ENCODE measurements around the gene PRUNE2. TPM values are rescaled to one million over a fixed set of nuclear protein-coding genes. Genes with fewer than 3 reads are reported as not detected.

PRUNE2 gene
- polyA plus RNA-seq, 1 donor (not counting 4 experiments of a cell fraction or from before 2014, with no cell fraction given): 0.41 TPM

DNA sequence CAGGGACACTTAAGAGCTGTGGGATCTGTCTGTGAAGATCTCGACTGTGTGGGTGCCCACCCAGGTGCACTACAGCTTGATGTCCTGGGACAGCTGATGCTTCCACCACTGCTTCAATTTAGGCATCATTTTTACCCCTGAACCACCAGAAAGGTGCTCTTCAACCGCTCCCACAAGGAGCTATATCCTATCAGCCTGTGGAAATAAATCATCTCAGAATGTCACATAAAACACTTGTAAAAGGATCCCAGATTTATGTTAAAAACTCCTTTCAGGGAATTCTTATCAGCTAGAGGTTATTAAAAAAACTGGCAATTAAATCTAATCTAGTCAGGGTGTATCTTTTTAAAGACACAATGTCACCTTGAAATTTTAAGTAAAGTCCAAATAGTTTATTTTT lies 224.4 kb downstream of the PRUNE2 start:
- no peaks in the 10 kb centered on the region for H3K27me3 ChIP-seq (ENCODE audit: control insufficient read depth, extremely low read depth, insufficient read depth, low read length)
- no peak overlapping the region for H2AFZ ChIP-seq (ENCODE audit: control insufficient read depth, low read length)
- no peak for FAIRE-seq
- H3K9ac ChIP-seq (ENCODE audit: control insufficient read depth, extremely low read depth, insufficient read depth, low read length): no peak overlapping the region
- no peaks in the 10 kb centered on the region for H3K9me1 ChIP-seq (ENCODE audit: control insufficient read depth, extremely low read depth, insufficient read depth, low read length)
- H3K9me3 ChIP-seq (ENCODE audit: control insufficient read depth, low read depth, low read length): no peaks in the 10 kb centered on the region
- no peak overlapping the region for H3K27ac ChIP-seq (ENCODE audit: control insufficient read depth, insufficient read depth, low read length)
- no peaks in the 10 kb centered on the region for H3K79me2 ChIP-seq (ENCODE audit: control insufficient read depth, insufficient read depth, low read length)
- no peak for DNase-seq (ENCODE audit: low read depth, low spot score)
- no peaks in the 10 kb centered on the region for H3K4me1 ChIP-seq (ENCODE audit: control insufficient read depth, extremely low read depth, insufficient read depth, low read length)
- H4K20me1 ChIP-seq (ENCODE audit: control insufficient read depth, extremely low read depth, insufficient read depth, low read length): no peaks in the 10 kb centered on the region
- H3K4me2 ChIP-seq (ENCODE audit: control insufficient read depth, extremely low read depth, insufficient read depth, low read depth, low read length): no peak overlapping the region
- no peaks in the 10 kb centered on the region for H3K36me3 ChIP-seq (ENCODE audit: control insufficient read depth in 2 of 2, extremely low read depth in 1 of 2, insufficient read depth in 2 of 2, low read length in 2 of 2)
- dilution Hi-C loops (cut with MboI; ENCODE audit: extremely low pct_ligation_motif_present, low sequenced_read_pairs): no loop called here
- TF ChIP-seq EZH2 (IDR thresholded peaks at IDR 0.05; ENCODE audit: low read length): no peak
- TF ChIP-seq, protein P1, sequence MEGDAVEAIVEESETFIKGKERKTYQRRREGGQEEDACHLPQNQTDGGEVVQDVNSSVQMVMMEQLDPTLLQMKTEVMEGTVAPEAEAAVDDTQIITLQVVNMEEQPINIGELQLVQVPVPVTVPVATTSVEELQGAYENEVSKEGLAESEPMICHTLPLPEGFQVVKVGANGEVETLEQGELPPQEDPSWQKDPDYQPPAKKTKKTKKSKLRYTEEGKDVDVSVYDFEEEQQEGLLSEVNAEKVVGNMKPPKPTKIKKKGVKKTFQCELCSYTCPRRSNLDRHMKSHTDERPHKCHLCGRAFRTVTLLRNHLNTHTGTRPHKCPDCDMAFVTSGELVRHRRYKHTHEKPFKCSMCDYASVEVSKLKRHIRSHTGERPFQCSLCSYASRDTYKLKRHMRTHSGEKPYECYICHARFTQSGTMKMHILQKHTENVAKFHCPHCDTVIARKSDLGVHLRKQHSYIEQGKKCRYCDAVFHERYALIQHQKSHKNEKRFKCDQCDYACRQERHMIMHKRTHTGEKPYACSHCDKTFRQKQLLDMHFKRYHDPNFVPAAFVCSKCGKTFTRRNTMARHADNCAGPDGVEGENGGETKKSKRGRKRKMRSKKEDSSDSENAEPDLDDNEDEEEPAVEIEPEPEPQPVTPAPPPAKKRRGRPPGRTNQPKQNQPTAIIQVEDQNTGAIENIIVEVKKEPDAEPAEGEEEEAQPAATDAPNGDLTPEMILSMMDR (optimal IDR thresholded peaks at IDR 0.05 in 1 of 3, IDR thresholded peaks at IDR 0.05 in 1 of 3, conservative IDR thresholded peaks at IDR 0.05 in 1 of 3; ENCODE audit: extremely low read depth in 1 of 3, insufficient read depth in 2 of 3, low read length in 3 of 3): no peak
- H3K4me3 ChIP-seq (ENCODE audit: control insufficient read depth in 2 of 3, extremely low read depth in 1 of 3, insufficient read depth in 2 of 3, low read depth in 1 of 3, low read length in 3 of 3): no peak overlapping the region

GRCh38 chr9:76680716-76681425 lies 225.0 kb downstream of the PRUNE2 start:
- Histone ChIP-seq H2AFZ (ENCODE audit: control insufficient read depth, low read length) (no peak overlapping the region), H3K79me2 (ENCODE audit: control insufficient read depth, insufficient read depth, low read length) (no peaks in the 10 kb centered on the region), H3K4me1 (ENCODE audit: control insufficient read depth, extremely low read depth, insufficient read depth, low read length) (no peaks in the 10 kb centered on the region), H3K9me3 (ENCODE audit: control insufficient read depth, low read depth, low read length) (no peaks in the 10 kb centered on the region), H3K4me3 (ENCODE audit: control insufficient read depth in 2 of 3, extremely low read depth in 1 of 3, insufficient read depth in 2 of 3, low read depth in 1 of 3, low read length in 3 of 3) (no peak overlapping the region), H4K20me1 (ENCODE audit: control insufficient read depth, extremely low read depth, insufficient read depth, low read length) (no peaks in the 10 kb centered on the region), H3K9me1 (ENCODE audit: control insufficient read depth, extremely low read depth, insufficient read depth, low read length) (no peaks in the 10 kb centered on the region), H3K4me2 (ENCODE audit: control insufficient read depth, extremely low read depth, insufficient read depth, low read depth, low read length) (no peak overlapping the region), H3K36me3 (ENCODE audit: control insufficient read depth in 2 of 2, extremely low read depth in 1 of 2, insufficient read depth in 2 of 2, low read length in 2 of 2) (no peaks in the 10 kb centered on the region), H3K27me3 (ENCODE audit: control insufficient read depth, extremely low read depth, insufficient read depth, low read length) (no peaks in the 10 kb centered on the region), H3K27ac (ENCODE audit: control insufficient read depth, insufficient read depth, low read length) (no peak overlapping the region), H3K9ac (ENCODE audit: control insufficient read depth, extremely low read depth, insufficient read depth, low read length) (no peak overlapping the region)
- DNase-seq (ENCODE audit: low read depth, low spot score) (no peak), FAIRE-seq (no peak)
- dilution Hi-C loops (cut with MboI; ENCODE audit: extremely low pct_ligation_motif_present, low sequenced_read_pairs): no loop called here
- TF ChIP-seq EZH2 (IDR thresholded peaks at IDR 0.05; ENCODE audit: low read length): no peak
- TF ChIP-seq, protein P1 (optimal IDR thresholded peaks at IDR 0.05 in 1 of 3, IDR thresholded peaks at IDR 0.05 in 1 of 3, conservative IDR thresholded peaks at IDR 0.05 in 1 of 3; ENCODE audit: extremely low read depth in 1 of 3, insufficient read depth in 2 of 3, low read length in 3 of 3): no peak

Data from keratinocyte (primary cell).